ENCODE data around the gene TMEM218.

The TMEM218 gene

GRCh38 chr11:125111343-125112207, at the start of gene TMEM218:
TMEM218 (minus strand) TSS chr11:125111626; CDS start chr11:125102241, 9,385 bp downstream.
- no peaks in the 10 kb centered on the region for H3K9me3 ChIP-seq (ENCODE audit: severe bottlenecking)
- peak within 1 kb of the TSS; percentile 48 for H3K4me3 ChIP-seq (ENCODE audit: severe bottlenecking)
- peak within 1 kb of the TSS; percentile 55 for H3K27ac ChIP-seq (ENCODE audit: poor library complexity, severe bottlenecking)
- DNase-seq (ENCODE audit: low spot score) = peak; percentile 98
- peak; percentile 98 for ATAC-seq (ENCODE audit: low read depth)
- H3K27me3 ChIP-seq (ENCODE audit: insufficient read depth, poor library complexity, severe bottlenecking) = no peaks in the 10 kb centered on the region
- H3K4me1 ChIP-seq (ENCODE audit: insufficient read depth, poor library complexity, severe bottlenecking) = peaks cover 10% of the 10 kb centered on the region
- TF ChIP-seq, protein P1, sequence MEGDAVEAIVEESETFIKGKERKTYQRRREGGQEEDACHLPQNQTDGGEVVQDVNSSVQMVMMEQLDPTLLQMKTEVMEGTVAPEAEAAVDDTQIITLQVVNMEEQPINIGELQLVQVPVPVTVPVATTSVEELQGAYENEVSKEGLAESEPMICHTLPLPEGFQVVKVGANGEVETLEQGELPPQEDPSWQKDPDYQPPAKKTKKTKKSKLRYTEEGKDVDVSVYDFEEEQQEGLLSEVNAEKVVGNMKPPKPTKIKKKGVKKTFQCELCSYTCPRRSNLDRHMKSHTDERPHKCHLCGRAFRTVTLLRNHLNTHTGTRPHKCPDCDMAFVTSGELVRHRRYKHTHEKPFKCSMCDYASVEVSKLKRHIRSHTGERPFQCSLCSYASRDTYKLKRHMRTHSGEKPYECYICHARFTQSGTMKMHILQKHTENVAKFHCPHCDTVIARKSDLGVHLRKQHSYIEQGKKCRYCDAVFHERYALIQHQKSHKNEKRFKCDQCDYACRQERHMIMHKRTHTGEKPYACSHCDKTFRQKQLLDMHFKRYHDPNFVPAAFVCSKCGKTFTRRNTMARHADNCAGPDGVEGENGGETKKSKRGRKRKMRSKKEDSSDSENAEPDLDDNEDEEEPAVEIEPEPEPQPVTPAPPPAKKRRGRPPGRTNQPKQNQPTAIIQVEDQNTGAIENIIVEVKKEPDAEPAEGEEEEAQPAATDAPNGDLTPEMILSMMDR (IDR thresholded peaks at IDR 0.05; ENCODE audit: poor library complexity, severe bottlenecking) = no peak
- peaks cover 12% of the 10 kb centered on the region for H3K36me3 ChIP-seq (ENCODE audit: low read depth)

- no peaks in the 10 kb centered on the region for H3K36me3 ChIP-seq (ENCODE audit: low read depth)
- TF ChIP-seq, protein P1 (IDR thresholded peaks at IDR 0.05; ENCODE audit: poor library complexity, severe bottlenecking) = no peak
- H3K27me3 ChIP-seq (ENCODE audit: insufficient read depth, poor library complexity, severe bottlenecking) = no peaks in the 10 kb centered on the region
- ATAC-seq (ENCODE audit: low read depth) (no peak), DNase-seq (ENCODE audit: low spot score) (peak; percentile 16)
- H3K9me3 ChIP-seq (ENCODE audit: severe bottlenecking) = no peaks in the 10 kb centered on the region
- no peak overlapping the region for H3K4me3 ChIP-seq (ENCODE audit: severe bottlenecking)
- no peak overlapping the region for H3K27ac ChIP-seq (ENCODE audit: poor library complexity, severe bottlenecking)
- H3K4me1 ChIP-seq (ENCODE audit: insufficient read depth, poor library complexity, severe bottlenecking) = no peaks in the 10 kb centered on the region
Measured at GRCh38 chr11:125157953-125158680, 46.7 kb upstream of the TMEM218 start.

DNA sequence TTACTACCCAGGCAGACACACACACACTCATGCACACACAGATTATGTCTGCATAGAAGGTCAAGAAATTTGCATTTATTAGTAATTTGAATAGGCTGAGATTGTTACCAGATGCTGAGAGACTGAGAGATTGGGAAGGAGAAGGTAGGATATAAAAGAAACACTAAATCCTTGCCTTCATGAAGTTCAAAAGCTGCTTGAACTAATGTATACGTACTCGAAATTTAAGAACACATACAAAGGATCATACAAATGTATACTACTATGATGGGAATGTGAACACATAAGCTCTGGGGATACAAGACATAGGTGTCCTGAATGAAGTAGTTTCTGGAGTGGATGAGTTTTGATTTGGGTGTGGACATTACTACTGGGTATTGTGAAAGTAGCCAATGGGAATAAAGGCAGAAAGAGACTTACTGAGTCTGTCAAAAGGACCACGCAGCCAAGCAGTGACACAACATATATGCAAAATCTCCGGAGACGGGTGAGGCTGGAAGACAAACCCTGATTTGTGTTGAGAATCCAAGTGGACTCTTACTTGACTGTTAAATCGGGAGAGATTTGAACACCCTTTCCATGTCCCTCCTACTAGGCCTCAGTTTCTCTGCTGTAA, 45.8 kb upstream of the TMEM218 start:
- DNase-seq (ENCODE audit: low spot score) (no peak), ATAC-seq (ENCODE audit: low read depth) (no peak)
- Histone ChIP-seq H3K36me3 (ENCODE audit: low read depth) (no peaks in the 10 kb centered on the region), H3K27ac (ENCODE audit: poor library complexity, severe bottlenecking) (no peak overlapping the region), H3K27me3 (ENCODE audit: insufficient read depth, poor library complexity, severe bottlenecking) (no peaks in the 10 kb centered on the region), H3K4me1 (ENCODE audit: insufficient read depth, poor library complexity, severe bottlenecking) (no peaks in the 10 kb centered on the region), H3K9me3 (ENCODE audit: severe bottlenecking) (no peaks in the 10 kb centered on the region), H3K4me3 (ENCODE audit: severe bottlenecking) (no peak overlapping the region)
- TF ChIP-seq, protein P1 (IDR thresholded peaks at IDR 0.05; ENCODE audit: poor library complexity, severe bottlenecking) = no peak

DNA sequence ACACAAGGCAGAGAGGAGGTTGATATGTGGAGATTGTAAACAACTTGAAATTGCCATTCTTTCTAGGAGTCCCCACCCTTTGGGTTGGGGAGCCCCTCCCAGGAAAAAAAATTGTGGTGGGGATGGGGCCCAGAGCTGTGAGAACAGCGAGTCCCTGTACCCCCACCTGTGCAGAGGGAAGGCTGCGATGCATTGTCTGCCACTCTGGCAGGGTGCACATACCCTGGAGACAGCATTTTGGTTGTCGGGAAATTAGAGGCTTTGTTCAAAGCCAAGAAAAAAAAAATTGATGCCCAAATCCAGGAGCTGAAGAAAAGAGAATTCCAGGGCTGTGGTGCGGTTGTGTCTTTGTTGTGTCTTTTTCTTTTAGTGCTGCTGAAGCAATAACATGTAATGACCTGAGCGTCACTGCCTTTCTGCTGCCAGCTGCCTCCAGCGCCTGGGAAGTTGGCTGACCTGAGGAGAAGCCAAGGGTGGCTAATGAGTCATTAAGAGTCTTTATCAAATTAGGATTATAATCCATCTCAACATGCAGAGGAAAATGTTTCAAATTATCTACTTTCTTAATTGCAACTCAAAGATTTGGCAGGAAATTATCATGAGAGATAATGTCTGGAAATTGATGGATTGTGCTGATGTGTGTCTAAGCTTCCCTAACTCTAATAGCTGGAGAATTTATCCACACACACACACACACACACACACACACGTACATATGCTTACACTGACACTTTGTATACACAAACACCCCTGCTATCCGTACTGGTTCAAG, 45.1 kb upstream of the TMEM218 start:
- ATAC-seq (ENCODE audit: low read depth) = no peak

More for the DNA sequence above, 45.1 kb upstream of the TMEM218 start:
- no peaks in the 10 kb centered on the region for H3K27me3 ChIP-seq (ENCODE audit: insufficient read depth, poor library complexity, severe bottlenecking)
- no peaks in the 10 kb centered on the region for H3K4me1 ChIP-seq (ENCODE audit: insufficient read depth, poor library complexity, severe bottlenecking)
- no peak overlapping the region for H3K27ac ChIP-seq (ENCODE audit: poor library complexity, severe bottlenecking)
- peak; percentile 11 for DNase-seq (ENCODE audit: low spot score)
- no peaks in the 10 kb centered on the region for H3K9me3 ChIP-seq (ENCODE audit: severe bottlenecking)
- H3K4me3 ChIP-seq (ENCODE audit: severe bottlenecking) = no peak overlapping the region
- no peaks in the 10 kb centered on the region for H3K36me3 ChIP-seq (ENCODE audit: low read depth)
- TF ChIP-seq, protein P1 (IDR thresholded peaks at IDR 0.05; ENCODE audit: poor library complexity, severe bottlenecking) = no peak

Measured in RWPE2 (cell line).